GM12874 (cell line): Measurements from ENCODE around the gene SHISAL1.

Source experiments
- TF ChIP-seq, protein P1 (sequence below): IDR thresholded peaks from 2 replicates; pipeline ENCODE4 v1.5.1; 2011; ENCODE audit warnings: low read depth, mild to moderate bottlenecking, control low read depth, low read length, moderate library complexity; ENCODE audit not compliant: insufficient read depth

Gene SHISAL1

GRCh38 chr22:44214764-44215163 is 98.0 kb downstream of the SHISAL1 start:
- TF ChIP-seq, protein P1, sequence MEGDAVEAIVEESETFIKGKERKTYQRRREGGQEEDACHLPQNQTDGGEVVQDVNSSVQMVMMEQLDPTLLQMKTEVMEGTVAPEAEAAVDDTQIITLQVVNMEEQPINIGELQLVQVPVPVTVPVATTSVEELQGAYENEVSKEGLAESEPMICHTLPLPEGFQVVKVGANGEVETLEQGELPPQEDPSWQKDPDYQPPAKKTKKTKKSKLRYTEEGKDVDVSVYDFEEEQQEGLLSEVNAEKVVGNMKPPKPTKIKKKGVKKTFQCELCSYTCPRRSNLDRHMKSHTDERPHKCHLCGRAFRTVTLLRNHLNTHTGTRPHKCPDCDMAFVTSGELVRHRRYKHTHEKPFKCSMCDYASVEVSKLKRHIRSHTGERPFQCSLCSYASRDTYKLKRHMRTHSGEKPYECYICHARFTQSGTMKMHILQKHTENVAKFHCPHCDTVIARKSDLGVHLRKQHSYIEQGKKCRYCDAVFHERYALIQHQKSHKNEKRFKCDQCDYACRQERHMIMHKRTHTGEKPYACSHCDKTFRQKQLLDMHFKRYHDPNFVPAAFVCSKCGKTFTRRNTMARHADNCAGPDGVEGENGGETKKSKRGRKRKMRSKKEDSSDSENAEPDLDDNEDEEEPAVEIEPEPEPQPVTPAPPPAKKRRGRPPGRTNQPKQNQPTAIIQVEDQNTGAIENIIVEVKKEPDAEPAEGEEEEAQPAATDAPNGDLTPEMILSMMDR = no peak

DNA sequence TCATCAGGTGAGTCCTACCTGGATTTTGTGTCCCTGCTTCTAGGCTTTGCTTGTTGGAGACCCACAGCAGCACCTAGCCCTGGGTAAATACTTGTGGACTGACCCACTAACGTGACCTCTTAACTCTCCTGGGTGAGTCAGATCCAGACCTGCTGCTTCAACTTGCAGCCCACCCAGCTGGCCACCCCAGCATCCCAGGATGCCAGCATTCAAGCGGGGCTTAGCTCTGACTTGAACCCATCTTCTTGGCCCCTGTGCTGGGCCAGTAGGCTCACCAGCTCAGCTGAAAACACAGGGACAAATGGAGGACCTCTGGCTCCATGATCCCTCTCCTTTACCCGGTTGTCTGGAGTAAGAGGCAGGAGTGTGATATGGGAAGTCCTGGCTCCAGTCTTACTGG is 98.6 kb downstream of the SHISAL1 start:
- TF ChIP-seq, protein P1 = no peak

DNA sequence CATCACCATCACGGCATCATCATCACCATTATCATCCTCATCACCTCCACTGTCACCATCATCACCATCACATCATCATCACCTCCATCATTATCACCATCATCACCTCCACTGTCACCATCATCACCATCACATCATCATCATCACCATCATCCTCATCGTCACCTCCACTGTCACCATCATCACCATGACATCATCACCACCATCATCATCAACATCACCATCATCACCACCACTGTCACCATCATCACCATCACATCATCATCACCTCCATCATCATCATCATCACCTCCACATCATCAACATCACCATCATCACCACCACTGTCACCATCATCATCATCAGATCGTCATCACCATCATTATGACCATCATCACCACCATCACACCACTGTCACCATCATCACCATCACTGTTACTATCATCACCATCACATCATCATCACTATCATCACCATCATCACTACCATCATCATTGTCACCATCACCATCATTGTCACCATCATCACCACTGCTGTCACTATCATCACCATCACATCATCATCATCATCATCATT is 99.2 kb downstream of the SHISAL1 start:
- TF ChIP-seq, protein P1 = no peak

DNA sequence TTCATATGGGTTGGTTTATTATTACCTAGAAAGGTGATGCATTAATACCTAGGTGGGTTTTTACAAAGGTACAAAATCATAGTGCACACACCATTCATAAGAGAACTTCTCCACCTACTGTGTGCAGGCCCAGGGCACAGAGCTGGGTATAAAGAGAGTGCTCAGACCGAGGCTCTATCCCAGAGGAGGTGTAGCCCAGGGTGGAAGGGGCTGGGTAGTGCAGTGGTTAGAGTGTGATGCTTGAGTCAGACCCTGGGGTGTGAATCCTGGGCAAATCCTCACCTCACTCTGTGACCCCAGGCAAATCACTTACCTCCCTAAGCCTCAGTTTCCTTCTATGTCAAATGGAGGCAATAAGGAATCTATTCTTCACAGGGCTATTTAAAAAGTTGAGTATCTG is 99.8 kb downstream of the SHISAL1 start:
- TF ChIP-seq, protein P1 = no peak

DNA sequence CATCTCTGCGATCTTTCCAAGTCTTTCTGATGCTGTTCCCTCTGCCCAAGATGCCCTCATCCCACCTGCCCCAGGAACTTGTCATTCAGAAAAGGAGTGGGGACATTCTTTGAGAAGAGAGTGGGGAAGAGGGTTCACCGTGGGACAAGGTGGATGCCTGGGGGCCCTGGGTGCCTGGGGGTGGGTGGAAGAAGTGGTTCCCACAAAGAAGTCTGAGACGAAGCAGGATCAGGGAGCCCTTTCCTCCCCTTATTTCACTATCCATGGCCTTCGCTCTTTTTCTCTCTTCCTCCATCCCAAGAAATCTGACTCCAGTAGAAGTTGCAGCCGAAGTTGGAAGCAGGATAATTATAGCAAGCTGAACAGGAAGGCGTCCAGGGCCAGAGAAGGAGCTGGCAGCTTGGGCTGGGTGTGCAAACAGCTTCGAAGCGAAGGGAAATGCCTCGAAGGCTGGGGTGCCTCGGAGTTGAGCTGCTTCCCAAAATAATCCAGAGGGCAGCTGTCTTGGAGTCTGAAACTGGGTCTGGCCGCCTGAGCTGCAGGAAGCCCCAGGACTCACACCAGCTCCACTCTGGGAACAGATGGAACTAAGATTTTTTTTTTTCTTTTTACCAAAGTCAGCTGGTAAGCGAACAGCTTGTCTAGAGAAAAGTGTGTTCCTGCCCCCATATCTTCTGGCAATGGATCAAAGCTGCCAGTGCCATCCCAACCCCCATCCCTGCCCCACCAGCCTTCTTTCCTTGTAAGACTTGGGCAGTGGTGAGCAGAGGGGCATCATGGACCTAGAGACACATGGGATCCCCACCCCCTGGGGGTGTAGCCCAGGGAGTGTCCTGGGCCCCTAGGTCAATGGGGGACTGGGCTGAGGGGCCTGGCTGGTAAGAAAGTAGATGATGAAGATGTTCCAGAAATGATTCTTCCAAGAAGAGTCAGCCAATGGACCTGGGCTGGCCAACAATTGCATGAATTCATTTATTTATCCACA is 100.5 kb downstream of the SHISAL1 start:
- TF ChIP-seq, protein P1 = no peak

GRCh38 chr22:44211256-44211945 is 101.3 kb downstream of the SHISAL1 start:
- TF ChIP-seq, protein P1 = no peak

- TF ChIP-seq, protein P1 = no peak
Observed at GRCh38 chr22:44210722-44211121, 102.0 kb downstream of the SHISAL1 start.
